GM12865 (cell line): Measurements from ENCODE around the gene EIF2A.

ENCODE experiments used
- DNase-seq: peaks from one replicate; pipeline ENCODE4 v3.0.0; 2010; ENCODE audit warnings: low read depth
- H3K4me3 ChIP-seq: 2 replicates; pipeline ENCODE4 v1.5.1; 2011; ENCODE audit warnings: mild to moderate bottlenecking, low read depth, low read length, control low read depth
- TF ChIP-seq, protein P1 (sequence below): IDR thresholded peaks from 2 replicates; pipeline ENCODE4 v1.5.1; 2011; ENCODE audit warnings: low read length, control low read depth, low read depth, inconsistent platforms; ENCODE audit not compliant: insufficient read depth; ENCODE audit errors: missing control alignments

The EIF2A gene

DNA sequence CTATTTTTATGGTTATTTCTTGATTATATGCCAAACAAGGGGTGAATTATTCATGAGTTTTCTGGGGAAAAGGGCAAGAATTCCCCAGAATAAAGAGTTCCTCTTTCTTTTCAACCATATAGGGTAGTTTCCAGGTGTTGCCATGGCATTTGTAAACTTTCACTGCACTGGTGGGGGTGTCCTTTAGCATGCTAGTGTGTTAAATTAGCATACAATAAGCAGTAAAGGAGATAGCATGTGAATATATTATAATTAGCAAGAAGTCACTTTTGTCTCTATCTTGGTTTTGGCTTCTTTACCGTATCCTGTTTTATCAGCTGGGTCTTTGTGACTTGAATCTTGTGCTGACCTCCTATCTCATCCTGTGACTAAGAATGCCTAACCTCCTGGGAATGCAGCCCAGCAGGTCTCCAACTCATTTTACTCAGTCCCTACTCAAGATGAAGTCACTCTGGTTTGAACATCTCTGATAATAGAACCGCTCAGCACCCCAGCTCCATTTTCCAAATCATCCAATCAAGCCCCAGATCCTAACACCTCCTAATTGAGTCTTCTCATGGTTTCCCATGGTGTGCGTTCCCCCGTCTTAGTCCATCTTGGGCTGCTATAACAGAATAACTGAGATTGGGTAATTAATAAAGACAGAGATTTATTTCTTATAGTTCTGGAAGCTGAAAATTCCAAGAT is 53.2 kb downstream of the EIF2A start:
- TF ChIP-seq, protein P1, sequence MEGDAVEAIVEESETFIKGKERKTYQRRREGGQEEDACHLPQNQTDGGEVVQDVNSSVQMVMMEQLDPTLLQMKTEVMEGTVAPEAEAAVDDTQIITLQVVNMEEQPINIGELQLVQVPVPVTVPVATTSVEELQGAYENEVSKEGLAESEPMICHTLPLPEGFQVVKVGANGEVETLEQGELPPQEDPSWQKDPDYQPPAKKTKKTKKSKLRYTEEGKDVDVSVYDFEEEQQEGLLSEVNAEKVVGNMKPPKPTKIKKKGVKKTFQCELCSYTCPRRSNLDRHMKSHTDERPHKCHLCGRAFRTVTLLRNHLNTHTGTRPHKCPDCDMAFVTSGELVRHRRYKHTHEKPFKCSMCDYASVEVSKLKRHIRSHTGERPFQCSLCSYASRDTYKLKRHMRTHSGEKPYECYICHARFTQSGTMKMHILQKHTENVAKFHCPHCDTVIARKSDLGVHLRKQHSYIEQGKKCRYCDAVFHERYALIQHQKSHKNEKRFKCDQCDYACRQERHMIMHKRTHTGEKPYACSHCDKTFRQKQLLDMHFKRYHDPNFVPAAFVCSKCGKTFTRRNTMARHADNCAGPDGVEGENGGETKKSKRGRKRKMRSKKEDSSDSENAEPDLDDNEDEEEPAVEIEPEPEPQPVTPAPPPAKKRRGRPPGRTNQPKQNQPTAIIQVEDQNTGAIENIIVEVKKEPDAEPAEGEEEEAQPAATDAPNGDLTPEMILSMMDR, result no peak
- peak; percentile 61 for DNase-seq
- H3K4me3 ChIP-seq, result peak overlapping the region; percentile 99

DNA sequence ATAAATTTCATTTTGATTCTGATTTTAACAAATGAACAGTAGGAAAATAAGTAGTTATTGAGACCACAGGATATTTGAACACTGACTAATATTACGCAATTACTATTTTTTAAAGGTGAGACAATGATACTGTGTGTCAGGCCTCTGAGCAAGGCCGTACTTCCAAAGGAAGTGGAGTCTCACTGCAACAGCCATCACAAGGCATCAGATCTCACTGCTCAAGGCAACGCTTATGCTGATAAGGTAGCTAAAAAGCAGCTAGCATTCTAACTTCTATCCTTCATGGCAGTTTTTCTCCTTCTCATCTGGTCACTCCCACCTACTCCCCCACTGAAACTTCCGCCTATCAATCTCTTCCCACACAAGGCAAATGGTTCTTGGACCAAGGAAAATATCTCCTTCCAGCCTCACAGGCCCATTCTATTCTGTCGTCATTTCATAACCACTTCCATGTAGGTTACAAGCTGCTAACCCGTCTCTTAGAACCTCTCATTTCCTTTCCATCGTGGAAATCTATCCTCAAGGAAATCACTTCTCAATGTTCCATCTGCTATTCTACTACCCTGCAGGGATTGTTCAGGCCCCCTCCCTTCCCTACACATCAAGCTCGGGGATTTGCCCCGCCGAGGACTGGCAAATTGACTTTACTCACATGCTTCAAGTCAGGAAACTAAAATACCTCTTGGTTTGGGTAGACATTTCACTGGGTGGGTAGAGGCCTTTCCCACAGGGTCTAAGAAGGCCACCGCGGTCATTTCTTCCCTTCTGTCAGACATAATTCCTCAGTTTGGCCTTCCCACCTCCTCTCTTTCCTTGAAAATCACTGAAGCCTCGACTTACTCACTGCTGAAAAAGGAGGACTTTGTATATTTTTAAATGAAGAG is 54.3 kb downstream of the EIF2A start:
- DNase-seq, result peak; percentile 53
- peak overlapping the region; percentile 99 for H3K4me3 ChIP-seq

DNA sequence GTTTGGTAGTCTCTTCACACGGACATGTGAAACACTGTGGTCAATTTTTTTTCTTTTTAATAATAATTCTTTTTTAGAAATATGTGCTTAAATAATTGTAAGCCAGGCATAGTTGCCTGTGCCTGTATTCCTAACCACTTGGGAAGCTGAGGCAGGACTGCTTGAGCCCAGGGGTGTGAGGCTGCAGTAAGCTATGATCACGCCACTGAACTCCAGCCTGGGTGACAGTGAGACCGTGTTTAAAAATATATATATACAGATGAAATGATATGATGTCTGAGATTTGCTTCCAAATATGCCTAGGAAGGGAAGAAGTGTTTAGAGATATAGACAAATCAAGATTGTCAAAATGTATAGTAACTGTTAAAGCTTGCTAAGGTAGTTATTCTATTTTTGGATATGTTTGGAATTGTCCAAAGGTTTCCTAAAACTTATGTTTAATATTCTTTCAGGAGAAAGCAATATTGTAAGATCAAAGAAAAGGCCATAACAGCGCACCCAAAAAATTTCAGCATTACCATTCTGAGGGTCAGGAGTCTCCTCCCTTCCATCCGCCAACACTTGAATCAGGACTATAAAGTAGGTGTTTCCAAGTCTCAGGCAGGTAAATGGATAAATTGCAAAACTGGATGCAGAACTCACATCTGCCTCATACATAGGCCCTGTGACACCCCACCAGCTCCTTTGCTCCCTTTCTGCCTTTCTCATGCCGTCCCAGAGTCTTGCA is 56.0 kb downstream of the EIF2A start:
- peak overlapping the region; percentile 99 for H3K4me3 ChIP-seq
- no peak for DNase-seq
- TF ChIP-seq, protein P1, result no peak

DNA sequence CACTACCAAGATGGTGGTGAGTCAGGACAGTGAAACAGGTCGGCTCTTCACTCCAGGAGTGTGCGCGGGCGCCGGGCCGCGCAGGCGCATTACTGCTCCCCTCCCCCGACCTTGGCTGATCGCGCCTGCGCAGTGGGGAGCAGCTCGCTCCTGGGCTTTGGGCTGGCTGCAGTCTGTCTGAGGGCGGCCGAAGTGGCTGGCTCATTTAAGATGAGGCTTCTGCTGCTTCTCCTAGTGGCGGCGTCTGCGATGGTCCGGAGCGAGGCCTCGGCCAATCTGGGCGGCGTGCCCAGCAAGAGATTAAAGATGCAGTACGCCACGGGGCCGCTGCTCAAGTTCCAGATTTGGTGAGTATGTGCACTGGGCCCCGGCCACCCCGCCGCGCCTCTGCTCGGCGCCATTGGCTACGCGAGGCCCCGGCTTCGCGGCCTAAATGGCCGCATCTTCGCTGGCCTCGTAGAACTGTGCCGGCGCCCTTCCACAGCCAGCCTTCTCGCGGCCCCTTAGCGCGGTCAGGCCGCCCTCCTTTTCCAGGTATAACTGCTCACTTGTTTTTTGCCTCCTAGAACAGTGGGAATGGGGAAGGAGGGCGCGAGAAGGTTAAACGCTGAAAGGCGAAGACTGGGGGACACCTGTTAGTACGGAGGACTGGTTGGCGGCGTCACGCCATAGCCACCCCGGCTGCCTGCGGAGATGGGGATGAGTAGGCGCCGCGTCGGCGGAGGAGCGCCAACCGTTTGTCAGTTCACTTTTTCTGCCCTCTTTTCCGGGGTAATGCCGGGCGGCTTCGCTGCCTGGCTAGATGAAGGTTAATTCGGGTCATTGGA is 56.8 kb downstream of the EIF2A start, which contains the start of gene SELENOT:
SELENOT (plus strand) TSS at position 169 of the 827 bp plus-strand sequence; CDS start at position 211, 42 bp downstream.
- peak; percentile 98 for DNase-seq
- TF ChIP-seq, protein P1, result peak; percentile 23
- H3K4me3 ChIP-seq, result peak within 1 kb of the TSS; percentile 99

DNA sequence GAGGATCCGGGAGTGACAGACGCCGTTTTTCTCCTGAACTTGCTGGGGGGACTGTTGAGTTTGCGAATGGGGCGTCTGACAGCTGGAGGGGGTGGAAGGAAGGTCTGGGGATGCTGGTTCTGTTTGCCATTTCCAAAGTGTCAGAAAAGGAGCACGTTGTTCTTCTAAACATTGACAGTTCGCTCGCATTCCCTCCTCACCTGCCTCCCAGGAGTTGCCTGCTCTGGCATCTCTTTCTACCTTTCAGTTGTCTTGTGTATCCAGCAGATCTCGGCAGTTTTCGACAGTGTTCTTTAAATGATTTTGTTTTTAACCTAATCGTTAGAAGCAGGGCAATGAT is 57.4 kb downstream of the EIF2A start:
- TF ChIP-seq, protein P1, result no peak
- no peak for DNase-seq
- peak overlapping the region; percentile 99 for H3K4me3 ChIP-seq

DNA sequence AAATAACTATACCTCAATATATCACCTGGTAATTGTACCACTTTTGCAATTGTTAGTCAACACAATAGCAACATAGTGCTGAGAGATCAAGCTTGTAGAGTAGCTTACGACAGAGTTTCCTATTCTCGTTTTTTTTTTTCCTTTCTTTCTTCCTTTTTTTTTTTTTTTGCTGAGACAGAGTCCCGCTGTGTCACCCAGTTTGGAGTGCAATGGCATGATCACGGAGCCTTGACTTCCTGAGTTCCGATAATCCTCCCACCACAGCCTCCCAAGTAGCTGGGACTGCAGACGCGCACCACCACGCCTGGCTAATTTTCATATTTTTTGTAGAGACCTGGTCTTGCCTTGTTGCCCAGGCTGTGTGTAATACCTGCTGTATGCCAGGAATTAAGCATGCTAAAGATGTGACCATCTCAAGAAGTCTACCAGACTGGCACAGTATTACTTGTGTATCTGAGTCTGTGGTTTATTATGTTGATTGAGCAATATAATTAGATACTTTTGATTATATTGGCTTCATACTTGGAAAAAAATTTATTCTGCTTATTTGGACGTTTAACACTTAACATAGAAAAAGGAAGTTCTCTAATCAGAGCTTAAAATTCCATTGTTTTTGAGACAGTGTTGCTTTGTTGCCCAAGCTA is 59.5 kb downstream of the EIF2A start:
- DNase-seq, result peak; percentile 48
- H3K4me3 ChIP-seq, result peak overlapping the region; percentile 99
- TF ChIP-seq, protein P1, result no peak
